HAP-1 (cell line): ENCODE results near the gene CALHM5.
A peak's percentile ranks its signal among the peaks of the same experiment; 100 is the strongest.

ENCODE experiments used
- DNase-seq, 2 experiments: peaks; one replicate each; pipeline ENCODE4 v3.0.0-alpha.2; 2016 to 2020; ENCODE audit warnings: low spot score in 2 of 2
- H3K27me3 ChIP-seq: fragments of 250-450 bp; sonication (Bioruptor Pico); 2 replicates; pipeline ENCODE4 v1.5.1; 2020; ENCODE audit warnings: low read depth, mild to moderate bottlenecking, moderate library complexity
- H3K36me3 ChIP-seq: fragments of 250-450 bp; sonication (Bioruptor Pico); replicated peaks from 2 replicates; pipeline ENCODE4 v1.5.1; 2020; ENCODE audit warnings: mild to moderate bottlenecking
- H3K4me1 ChIP-seq: fragments of 250-450 bp; sonication (Bioruptor Pico); 2 replicates; pipeline ENCODE4 v1.5.1; 2020; ENCODE audit warnings: mild to moderate bottlenecking
- H3K4me3 ChIP-seq: fragments of 250-450 bp; sonication (Bioruptor Pico); 2 replicates; pipeline ENCODE4 v1.5.1; 2020; ENCODE audit warnings: mild to moderate bottlenecking, moderate library complexity
- H3K9me3 ChIP-seq: fragments of 250-450 bp; sonication (Bioruptor Pico); 2 replicates; pipeline ENCODE4 v1.5.1; 2020; ENCODE audit warnings: mild to moderate bottlenecking, moderate library complexity
- in situ Hi-C: fragments of 300-500 bp; cut with MboI; formaldehyde crosslinking; loops from 3 replicates; pipeline ENCODE4 v1.14.3; 2020; ENCODE audit warnings: low sequenced_read_pairs, inconsistent platforms, mixed read lengths

CALHM5 gene

DNA sequence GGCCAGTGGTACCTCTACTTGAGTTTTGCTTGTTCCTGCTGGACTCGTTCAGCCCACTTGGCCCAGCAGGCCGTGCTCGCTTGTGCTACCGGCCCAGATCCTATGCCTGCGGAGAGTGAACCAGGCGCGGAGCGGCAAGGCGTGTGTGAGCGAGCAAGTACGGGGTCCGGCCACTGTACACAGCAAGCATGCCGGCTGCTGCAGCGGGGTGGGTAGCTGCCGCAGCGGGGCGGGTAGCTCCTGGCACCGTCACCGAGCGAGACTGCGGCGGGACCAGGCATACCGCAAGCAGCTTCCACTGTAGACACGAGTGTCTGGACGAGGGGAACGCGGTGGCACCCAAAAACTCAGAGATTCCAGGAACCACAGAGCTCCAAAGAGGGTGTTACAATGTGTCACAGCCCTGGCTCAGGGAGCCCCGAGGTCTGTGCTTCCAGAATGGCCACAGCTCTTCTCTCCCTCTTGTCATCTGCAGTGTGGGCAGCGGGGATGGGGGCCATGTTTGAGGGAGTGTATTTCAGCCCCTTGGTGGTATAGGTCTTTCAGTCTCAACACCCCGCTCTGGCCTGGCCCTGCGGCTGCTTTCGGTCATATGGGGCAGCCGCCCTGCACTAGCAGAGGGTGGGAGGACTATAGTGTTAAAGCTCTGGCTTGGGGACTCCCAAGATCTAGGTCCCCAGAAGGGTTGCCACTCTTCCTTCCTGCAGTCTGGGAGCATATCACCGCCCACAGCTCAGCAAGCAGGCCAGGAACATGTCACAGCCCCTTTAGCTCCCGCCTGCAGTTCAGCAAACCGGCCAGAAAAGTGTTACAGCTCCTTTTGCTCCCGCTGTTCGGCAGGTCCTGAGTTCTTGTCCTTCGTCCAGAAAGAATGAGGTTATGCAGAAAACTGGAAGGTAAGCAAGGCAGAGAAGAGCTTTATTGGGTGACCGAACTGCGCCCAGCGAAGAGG lies 53.8 kb downstream of the CALHM5 start:
- H3K36me3 ChIP-seq: no peaks in the 10 kb centered on the region
- in situ Hi-C loops: loop anchor here (10.0 kb wide), 1 partner anchor 290 kb away; the partner anchor contains the start of gene TSPYL1
- H3K9me3 ChIP-seq: no peaks in the 10 kb centered on the region
- H3K27me3 ChIP-seq: peaks cover 6% of the 10 kb centered on the region; the same call in 1 of the 2 replicates
- peaks cover 4% of the 10 kb centered on the region for H3K4me1 ChIP-seq
- no peak for DNase-seq
- H3K4me3 ChIP-seq: no peak overlapping the region

DNA sequence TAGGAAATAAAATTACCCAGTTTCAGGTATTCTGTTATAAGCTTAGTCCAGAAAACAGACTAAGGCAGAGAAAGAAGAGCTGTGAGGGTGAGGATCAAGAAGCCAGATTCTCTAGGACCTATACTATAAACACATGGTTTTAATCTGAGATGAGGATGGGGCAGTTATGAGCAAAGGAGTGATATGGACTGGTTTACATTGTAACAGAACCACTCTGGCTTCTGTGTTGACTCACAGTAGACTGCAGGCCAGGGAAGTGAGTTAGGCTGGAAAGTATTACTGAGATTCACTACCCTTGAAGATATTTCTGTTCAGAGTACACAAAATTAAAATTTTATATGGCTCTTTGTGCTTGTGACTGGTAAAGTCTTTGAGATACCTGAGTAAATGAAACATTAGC lies 56.7 kb downstream of the CALHM5 start:
- in situ Hi-C loops: loop anchor here (10.0 kb wide), 1 partner anchor 293 kb away; the partner anchor contains the start of gene TSPYL1
- DNase-seq: no peak
- Histone ChIP-seq H3K4me1 (peaks cover 13% of the 10 kb centered on the region), H3K27me3 (peaks cover 6% of the 10 kb centered on the region; the same call in 1 of the 2 replicates), H3K4me3 (no peak overlapping the region), H3K9me3 (no peaks in the 10 kb centered on the region), H3K36me3 (peaks cover 3% of the 10 kb centered on the region; the same call in 1 of the 2 replicates)

DNA sequence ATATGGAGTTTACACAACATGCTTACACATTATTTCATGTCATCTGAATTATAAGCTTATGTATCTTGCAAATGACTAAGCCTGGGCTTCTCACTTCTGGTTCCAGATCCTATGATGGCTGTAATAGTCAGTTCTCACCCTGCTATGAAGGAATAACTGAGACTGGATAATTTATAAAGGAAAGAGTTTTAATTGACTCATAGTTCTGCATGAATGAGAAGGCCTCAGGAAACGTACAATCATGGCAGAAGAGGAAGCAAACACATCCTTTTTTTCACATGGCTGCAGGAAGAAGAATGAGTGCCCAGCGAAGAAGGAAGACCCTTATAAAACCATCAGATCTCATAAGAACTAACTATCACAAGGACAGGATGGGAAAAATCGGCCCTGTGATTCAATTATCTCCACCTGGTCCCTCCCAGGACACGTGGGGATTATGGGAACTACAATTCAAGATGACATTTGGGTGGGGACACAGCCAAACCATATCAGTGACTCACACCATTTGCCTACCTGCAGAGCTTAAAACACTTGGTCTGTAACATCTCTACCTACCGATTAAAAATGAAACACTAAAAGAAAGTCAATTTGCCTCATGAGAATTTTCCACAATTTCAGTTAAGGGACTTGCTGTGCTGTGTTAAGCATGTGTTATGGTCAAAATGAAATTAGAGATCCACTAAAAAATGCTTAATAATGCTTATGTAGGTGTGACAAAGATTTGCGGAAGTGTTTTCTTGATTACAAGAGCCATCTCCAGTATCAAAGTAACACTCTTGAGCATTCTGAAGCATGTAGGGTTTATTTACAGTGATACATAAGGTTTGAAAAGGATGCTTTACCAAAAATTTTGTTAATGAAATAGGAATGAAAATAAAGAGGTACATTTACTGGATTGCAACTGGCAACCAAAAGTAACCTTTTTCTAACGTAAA lies 57.6 kb downstream of the CALHM5 start:
- in situ Hi-C loops: loop anchor here (10.0 kb wide), 1 partner anchor 294 kb away; the partner anchor contains the start of gene TSPYL1
- Histone ChIP-seq H3K36me3 (peaks cover 6% of the 10 kb centered on the region; the same call in 1 of the 2 replicates), H3K4me3 (no peak overlapping the region), H3K27me3 (no peaks in the 10 kb centered on the region; the same call in 1 of the 2 replicates), H3K9me3 (no peaks in the 10 kb centered on the region), H3K4me1 (peaks cover 21% of the 10 kb centered on the region)
- DNase-seq: no peak

DNA sequence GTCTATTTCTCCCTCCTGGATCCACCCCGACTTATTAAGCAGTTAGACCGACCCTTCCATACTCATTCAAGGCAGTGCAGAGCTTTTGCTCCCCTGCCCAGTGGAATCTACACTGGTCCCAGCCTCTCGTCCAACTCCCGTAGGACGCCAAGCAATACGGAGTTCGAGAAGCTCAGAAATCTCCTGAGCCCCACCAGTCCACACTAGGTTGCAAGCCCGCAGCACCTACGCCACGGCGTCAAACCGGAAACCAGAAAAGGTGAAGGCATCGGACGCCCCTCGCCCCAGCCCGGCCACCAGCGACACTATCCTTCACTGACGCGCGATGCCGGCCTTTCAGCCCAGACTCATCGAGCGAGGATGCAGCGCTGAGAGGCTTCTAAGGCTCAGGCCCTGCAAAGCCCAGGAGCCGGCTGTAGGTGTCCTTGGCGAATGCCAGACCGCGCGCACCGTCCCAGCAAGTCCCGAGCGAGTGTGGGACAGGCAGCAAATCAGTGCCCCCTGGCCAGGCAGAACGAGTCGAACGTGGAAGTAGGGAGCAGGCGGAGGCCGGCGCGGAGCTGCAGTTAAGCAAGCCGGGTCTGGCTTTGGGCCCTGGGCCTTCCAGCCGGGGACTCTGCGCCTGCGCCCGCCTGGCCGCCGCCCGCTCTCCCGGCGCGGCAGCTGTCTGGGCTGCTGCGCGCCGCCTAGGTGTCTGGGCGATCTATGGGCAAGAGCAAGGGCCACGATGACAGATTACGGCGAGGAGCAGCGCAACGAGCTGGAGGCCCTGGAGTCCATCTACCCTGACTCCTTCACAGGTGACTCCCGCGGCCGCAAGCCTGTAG lies 59.6 kb downstream of the CALHM5 start, which contains the start of gene RWDD1:
Gene RWDD1, plus strand, starts transcription at position 649 of the 827 bp plus-strand sequence. Its CDS starts 79 bp downstream, at position 728.
- Histone ChIP-seq H3K9me3 (no peaks in the 10 kb centered on the region), H3K4me3 (peak within 1 kb of the TSS; percentile 78), H3K27me3 (no peaks in the 10 kb centered on the region), H3K4me1 (peaks cover 25% of the 10 kb centered on the region), H3K36me3 (peaks cover 10% of the 10 kb centered on the region; the same call in 1 of the 2 replicates)
- in situ Hi-C loops: no loop called here
- DNase-seq: peak; percentile 97 to 99

DNA sequence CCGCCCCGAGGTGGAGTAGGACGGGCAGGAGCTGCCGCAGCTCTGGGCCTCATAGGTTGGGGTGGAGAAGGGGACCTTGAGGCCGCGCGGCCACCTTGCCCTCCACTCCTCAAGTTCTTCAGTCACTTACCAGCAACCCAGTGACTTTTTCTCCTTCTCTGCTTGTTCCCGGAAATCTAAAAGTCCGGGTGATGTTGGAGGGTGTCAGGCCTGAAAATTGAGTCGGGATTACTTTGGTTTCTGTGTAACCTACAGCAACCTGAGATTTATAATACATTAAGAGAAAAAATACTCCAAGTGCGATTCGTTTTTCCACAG lies 60.2 kb downstream of the CALHM5 start:
- peak overlapping the region; percentile 78 for H3K4me3 ChIP-seq
- in situ Hi-C loops: no loop called here
- H3K9me3 ChIP-seq: no peaks in the 10 kb centered on the region
- peaks cover 14% of the 10 kb centered on the region; the same call in 1 of the 2 replicates for H3K36me3 ChIP-seq
- H3K4me1 ChIP-seq: peaks cover 25% of the 10 kb centered on the region
- no peak for DNase-seq
- no peaks in the 10 kb centered on the region for H3K27me3 ChIP-seq

DNA sequence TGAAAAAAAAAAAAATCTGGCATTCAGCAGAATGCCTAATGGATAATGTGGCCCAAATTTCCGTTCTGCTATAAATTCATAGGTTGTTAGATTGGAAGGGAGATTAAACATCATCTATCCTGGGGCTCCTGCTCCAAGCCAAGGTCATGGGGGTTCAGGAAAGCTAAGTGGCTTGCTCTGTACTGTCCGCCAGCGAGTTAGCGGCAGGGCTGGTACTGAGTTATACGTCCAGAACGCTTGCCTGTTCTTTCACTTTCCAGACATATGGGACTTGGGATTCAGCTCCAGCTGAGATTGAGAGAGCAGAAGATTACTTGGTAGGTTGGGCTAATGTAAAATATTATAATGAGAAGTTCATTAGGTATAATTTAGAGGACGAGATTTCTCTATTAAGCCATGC lies 60.7 kb downstream of the CALHM5 start:
- peak overlapping the region; percentile 78 for H3K4me3 ChIP-seq
- H3K36me3 ChIP-seq: peaks cover 18% of the 10 kb centered on the region
- in situ Hi-C loops: no loop called here
- H3K27me3 ChIP-seq: no peaks in the 10 kb centered on the region
- H3K9me3 ChIP-seq: no peaks in the 10 kb centered on the region
- DNase-seq: peak; percentile 22 to 32
- peaks cover 25% of the 10 kb centered on the region for H3K4me1 ChIP-seq
